ENCODE data around the gene PNCK.

Gene PNCK

DNA sequence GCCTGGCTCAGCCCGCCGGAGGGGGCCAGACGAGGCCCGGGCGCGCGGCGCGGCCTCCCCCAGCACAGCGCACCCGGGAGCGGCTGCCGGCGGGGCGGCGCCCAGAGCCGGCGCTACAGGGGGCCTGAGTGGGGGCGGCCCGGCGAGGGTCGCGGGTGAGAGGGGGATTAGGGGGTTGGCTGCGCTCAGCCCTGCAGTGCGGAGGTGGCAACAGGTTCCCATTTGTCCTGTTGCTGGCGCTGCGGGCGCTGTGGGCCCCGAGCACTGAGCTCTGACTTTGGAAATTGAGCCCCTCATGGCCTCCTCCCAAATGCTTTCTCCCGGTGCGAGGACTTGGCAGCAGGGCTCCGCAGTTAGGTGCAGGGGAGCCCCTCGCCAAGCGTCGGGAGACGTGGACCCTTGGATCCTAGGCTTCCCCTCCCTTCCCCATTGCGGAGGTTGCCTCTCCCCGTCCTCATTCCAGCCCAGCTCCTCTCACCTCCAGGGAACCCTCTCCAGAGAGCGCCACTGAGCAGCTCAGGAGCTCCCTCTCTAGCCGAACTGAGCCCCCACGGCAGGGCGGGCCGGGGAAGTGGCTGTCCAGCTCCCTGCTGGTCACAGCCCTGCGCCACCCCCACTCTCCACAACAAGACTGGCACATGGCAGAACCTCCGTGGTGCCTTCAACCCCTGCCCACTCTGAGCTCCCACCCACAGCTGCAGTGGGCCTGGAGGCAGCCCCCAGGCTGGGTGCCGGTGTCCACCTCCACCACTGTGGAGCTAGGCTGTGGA lies 29.1 kb downstream of the PNCK start:
- H3K27ac Mint-ChIP-seq, result no peak overlapping the region
- H3K4me1 Mint-ChIP-seq, result peaks cover 26% of the 10 kb centered on the region
- DNase-seq (no peak), ATAC-seq (no peak)
- H3K9me3 Mint-ChIP-seq, result no peaks in the 10 kb centered on the region
- H3K4me3 Mint-ChIP-seq, result no peak overlapping the region
- H3K27me3 Mint-ChIP-seq, result peaks cover 76% of the 10 kb centered on the region

DNA sequence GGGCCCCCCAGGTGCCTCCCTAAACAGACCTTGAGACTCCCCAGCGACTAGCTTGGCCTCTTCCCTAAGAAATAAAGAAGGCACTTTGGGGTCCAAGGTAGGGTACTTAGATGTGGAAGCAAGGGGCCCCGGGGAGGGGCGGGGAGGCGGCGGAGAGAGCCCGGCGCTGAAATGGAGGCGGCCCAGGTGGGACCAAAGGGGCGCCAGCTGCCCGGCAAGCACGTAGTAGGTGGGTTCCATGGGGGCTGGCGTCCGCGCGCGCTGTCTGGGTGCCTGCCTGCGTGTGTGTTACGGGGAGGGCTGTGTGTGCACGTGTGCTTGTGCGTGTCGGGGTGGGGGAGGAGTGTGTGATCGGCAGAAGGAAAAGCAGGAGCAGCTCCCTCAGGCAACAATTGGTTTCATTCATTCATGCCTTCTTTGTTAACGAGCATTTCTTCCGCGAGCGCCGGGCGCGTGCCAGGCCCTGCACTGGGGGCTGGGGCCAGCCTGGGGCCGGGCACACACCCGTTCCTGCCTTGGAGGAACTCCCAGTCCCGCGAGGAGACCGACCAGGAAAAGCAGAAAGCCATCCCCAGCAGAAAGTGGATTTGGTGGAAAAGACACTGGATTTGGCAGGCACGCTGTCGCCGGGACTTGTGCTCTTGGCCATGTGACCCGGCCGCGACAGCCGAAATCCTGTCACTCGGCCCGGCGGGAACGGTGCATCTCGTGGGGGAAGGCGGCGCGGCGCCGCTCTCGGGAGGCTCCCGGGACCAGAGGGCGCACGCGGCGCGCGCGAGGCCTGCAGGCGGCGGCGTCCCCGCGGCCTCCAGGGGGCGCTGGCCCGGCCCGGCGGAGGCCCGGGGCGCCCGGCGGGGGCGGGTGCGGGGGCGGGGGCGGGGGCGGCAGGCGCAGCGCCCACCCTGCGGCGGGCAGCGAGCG lies 29.9 kb downstream of the PNCK start:
- H3K4me3 Mint-ChIP-seq, result peak overlapping the region; percentile 26 to 76
- H3K27me3 Mint-ChIP-seq, result peaks cover 76% of the 10 kb centered on the region
- peaks cover 26% of the 10 kb centered on the region for H3K4me1 Mint-ChIP-seq
- H3K9me3 Mint-ChIP-seq, result no peaks in the 10 kb centered on the region
- ATAC-seq (no peak), DNase-seq (no peak)
- no peak overlapping the region for H3K27ac Mint-ChIP-seq

DNA sequence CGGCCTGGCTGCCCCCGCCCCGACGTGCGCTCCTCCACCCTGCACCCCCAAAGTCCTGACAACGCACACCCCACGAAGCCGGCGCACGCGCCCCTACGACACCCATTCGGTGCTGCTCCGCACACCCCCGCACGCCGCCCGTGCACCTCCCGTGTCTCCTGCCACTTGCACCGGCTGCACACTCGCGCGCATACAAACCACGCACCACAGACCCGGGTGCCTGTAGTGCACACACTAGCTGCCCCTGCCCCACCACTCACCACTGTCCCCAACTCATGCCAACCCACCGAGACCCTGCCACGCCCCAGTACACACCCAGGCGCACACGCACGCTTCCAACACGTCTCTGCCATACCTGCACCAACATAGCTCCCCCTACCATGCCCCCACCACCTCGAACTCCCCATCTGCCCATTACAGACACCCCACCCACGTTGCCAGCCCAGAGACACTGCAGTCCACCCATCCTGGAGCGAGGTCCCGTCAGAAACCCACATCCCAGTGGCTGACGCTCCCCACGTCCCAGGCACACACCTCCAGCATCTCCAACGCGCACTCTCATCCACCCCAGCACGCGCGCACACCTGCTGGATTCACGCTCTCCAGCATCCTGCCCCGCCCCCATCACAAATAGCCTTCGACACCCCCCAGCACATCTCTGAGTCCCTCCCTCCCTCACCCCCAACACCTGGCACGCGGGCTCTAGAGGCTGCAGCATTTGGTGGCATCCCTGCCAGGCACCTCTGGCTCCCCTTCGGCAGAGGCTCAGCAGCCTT lies 30.8 kb downstream of the PNCK start:
- Mint-ChIP-seq H3K4me3 (peak overlapping the region; percentile 71 to 76), H3K27ac (no peak overlapping the region), H3K4me1 (peaks cover 26% of the 10 kb centered on the region), H3K9me3 (no peaks in the 10 kb centered on the region), H3K27me3 (peaks cover 76% of the 10 kb centered on the region)
- ATAC-seq (no peak), DNase-seq (no peak)

DNA sequence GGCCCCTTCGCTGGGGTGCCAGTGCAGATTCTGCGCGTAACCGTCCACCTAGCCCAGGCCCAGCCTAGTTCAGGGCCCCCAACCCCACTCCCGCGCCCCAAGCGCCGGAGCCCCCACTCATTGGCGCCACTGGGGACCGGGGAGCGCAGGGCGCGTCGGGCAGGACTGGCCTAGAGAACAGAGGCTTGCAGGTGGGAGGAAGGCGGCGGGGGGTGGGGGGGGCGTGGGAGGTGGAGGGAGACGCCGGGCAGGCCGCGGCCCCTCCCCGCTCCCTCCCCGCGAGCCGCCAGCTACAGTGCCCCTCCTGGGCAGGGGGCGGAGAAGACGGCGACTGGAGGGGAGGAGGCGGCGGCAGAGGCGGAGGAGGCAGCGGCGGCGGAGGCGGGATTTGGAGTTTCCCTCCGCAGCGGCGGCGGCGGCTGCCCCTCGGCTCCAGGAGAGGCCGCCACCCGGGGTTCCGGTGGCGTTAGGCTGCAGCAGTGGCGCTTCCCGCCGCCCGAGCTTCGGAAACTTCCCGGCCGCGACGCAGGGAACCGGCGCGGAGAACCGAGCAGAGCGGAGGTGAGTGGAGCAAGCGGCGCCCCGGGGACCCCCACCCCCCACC lies 31.5 kb downstream of the PNCK start:
- DNase-seq (no peak), ATAC-seq (no peak)
- peaks cover 74% of the 10 kb centered on the region for H3K27me3 Mint-ChIP-seq
- H3K27ac Mint-ChIP-seq, result no peak overlapping the region
- peak overlapping the region in 1 of 2 donors; percentile 3 for H3K4me3 Mint-ChIP-seq
- H3K4me1 Mint-ChIP-seq, result peaks cover 26% of the 10 kb centered on the region
- no peaks in the 10 kb centered on the region for H3K9me3 Mint-ChIP-seq

DNA sequence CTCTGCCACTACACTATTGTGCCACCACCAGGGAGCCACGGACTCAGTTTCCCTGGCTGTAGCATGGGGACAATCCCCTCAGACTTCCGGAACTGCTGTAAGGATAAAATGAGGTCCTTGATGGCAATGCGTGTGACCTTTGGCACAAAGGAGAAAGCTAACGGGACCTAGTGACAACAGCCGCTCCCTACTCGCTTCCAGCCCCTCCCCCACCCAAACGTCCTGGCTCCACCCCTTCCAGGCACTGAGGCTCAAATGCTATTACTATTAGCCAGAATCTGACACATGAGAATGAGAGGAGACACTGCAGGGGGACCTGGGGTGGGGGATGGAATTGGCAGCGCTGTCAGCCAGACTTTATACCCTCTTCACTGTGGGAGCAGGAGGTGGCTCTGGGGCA lies 32.0 kb downstream of the PNCK start:
- Mint-ChIP-seq H3K4me3 (peak overlapping the region in 1 of 2 donors; percentile 3), H3K4me1 (peaks cover 26% of the 10 kb centered on the region), H3K9me3 (no peaks in the 10 kb centered on the region), H3K27me3 (peaks cover 74% of the 10 kb centered on the region), H3K27ac (no peak overlapping the region)
- DNase-seq (no peak), ATAC-seq (no peak)

DNA sequence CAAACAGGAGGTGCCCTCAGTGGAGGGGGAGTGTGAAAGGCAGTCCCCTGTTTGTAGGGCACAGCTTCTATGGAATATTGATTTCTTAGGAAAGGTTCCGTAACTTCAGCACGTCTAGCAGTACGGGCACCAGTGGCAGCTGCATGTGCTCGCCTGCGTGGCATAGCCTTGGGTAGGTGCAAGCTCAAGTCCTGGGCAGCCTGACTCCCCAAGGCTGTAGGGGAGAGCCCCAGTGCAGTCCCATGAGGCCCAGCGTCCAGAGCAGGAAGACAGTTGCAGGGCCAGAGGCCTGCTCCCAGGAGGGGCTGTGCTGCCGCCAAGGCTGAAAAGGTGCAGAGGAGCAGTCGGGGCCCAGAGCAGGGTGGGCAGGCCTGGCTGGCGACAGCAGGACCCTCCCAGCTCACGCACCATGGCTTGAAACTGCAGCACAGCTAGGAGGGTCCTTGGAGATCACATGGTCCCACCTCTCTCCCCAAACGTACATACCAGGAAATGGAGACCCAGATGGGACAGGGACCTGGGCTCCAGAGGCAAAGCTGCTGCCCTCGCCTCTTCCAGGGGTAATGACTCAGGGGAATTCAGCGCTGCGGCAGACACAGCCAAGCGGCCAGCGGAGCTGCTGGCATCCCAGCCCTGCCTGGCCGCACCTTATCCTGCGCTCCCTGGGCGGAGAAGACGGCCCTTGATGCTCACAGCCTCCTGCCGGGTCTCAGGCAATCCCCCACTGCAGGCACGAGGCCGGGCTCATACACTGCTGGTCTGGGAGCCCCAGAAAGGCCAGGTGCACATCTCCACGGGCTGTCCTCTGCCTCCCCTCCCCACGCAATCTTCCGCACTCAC lies 32.7 kb downstream of the PNCK start:
- no peak overlapping the region for H3K27ac Mint-ChIP-seq
- ATAC-seq (no peak), DNase-seq (no peak)
- H3K4me1 Mint-ChIP-seq, result peaks cover 26% of the 10 kb centered on the region
- peaks cover 67% of the 10 kb centered on the region for H3K27me3 Mint-ChIP-seq
- H3K4me3 Mint-ChIP-seq, result no peak overlapping the region
- no peaks in the 10 kb centered on the region for H3K9me3 Mint-ChIP-seq

DNA sequence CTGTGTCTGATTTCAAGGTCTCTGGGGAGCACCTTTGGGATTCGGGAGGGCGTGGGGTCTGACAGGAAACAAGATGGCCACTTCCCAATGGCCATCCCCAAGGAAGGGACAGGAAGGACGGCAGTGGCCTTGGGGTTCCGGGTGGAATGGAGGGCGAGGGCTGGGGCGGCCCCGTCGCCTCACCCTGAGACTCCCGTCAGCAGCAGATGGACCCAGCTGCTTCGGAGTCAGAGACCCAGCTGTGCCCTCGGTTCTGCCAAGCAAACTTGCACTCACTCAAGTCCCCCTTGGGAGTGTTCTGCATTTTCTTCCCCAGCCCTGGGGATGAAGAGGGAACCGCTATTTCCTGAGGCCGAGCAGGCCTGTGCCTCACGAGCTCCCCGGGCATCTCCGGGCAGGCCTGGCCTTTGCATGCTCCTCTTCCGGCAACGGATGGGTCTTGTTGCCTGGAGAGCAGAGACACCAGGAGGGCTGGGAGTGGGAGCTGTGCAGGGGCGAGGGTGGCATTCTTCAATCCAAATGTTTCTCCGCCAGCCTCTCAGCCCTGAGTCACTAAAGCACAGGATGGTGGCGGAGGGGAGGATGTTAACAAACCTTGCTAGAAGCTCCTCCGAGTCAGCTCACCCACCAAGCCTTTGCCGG lies 33.4 kb downstream of the PNCK start:
- Mint-ChIP-seq H3K4me3 (no peak overlapping the region), H3K9me3 (no peaks in the 10 kb centered on the region), H3K27ac (no peak overlapping the region), H3K4me1 (peaks cover 26% of the 10 kb centered on the region), H3K27me3 (peaks cover 62% of the 10 kb centered on the region)
- no peak for ATAC-seq
- DNase-seq, result no peak

DNA sequence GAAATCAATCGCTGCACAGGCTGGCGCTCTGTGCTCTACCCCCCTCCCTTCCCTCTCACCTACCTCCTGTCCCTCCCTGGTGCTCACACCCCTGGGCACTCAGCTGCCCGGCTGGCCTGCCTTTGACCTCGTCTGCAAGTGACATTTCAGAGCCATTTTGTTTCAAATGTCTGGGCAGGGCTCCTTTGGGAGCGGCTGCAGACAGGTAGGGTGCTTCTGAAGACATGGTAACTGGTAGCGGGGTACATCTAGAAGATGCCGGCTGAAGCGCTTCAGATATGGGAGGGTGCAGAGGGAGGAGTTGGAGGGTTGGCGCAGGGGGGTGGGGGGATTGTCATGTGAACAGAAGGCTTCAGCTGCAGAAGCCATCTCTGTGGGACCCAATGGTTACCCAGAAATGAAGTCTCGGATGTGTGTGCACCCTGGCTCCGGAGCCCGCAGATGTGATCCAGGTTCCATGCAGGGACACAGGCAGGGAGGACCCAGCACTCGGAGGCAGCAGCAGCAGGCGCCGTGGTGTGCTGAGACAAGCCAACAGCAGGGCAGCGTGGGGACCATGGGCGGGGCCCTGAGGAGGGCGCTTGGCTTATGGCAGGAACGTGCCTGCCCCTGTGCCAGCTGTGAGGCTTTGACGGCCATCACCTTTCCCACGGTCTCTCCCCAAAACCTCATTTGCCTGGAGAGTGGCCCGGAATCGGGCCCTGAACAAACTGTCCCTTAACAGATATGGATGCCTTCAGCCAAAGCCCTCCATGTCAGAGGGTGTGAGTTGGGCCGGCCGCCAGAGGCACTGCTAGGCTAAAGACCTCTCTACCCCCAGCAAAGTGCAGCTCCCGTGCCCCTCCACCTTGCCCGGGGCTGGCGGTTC lies 34.2 kb downstream of the PNCK start:
- no peak for DNase-seq
- no peak for ATAC-seq
- no peak overlapping the region for H3K27ac Mint-ChIP-seq
- no peak overlapping the region for H3K4me3 Mint-ChIP-seq
- H3K9me3 Mint-ChIP-seq, result no peaks in the 10 kb centered on the region
- H3K27me3 Mint-ChIP-seq, result peaks cover 62% of the 10 kb centered on the region
- H3K4me1 Mint-ChIP-seq, result peaks cover 20% of the 10 kb centered on the region

DNA sequence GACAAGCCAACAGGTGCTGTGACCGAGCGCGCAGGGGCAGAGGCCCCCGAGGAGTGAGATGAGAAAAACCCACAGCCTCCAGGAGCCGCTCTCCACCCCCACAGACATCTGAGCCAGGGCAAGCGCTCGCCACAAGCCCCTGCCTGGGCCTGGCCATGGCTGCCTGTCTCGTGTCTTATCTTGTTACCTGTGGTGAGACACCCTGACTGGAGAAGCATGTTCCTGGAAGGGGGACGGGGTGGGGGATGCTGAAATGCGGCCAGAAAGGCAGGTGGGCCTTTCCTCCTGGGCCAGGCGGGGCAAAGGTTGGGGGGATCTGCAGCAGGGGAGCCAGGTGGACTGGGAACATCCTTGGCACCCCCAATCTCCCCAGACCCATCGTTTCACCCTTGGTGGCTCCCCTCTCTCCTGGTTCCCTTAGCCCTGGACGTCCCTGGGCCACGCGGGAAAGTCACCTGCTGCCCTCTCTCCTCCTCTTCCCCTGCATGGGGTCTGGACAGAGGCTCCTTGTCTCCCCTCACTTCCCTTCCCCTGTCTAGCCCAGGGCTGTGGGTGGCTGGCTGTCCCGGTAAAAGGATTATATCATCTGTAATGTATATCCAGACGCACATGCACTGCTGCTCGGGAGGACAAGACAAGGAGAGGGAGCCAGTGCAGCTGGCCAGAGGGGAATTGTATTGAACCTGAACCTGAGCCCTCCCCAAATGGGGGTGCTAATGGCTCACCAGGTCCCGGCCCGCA lies 35.0 kb downstream of the PNCK start:
- Mint-ChIP-seq H3K4me3 (no peak overlapping the region), H3K27me3 (peaks cover 60% of the 10 kb centered on the region), H3K9me3 (no peaks in the 10 kb centered on the region), H3K27ac (peak overlapping the region in 1 of 2 donors; percentile 68), H3K4me1 (peaks cover 18% of the 10 kb centered on the region)
- no peak for ATAC-seq
- no peak for DNase-seq

DNA sequence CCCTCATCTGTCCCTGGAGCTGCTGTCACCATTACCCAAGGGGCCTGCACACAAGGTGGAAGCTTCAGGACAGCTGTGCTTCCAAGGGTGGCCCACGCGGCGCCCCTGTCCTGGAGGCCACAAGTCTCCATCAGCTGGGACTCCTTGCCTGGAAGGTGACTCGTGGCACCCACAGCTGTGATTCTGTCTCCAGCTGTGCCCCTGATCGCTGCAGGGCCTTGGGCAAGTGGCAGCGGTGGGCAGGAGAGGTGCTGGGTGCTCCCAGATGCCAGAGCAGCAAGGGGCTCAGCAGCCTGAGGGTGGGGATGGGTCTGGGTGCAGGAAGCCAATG lies 35.6 kb downstream of the PNCK start:
- H3K4me3 Mint-ChIP-seq, result no peak overlapping the region
- ATAC-seq, result no peak
- no peak for DNase-seq
- peaks cover 12% of the 10 kb centered on the region for H3K4me1 Mint-ChIP-seq
- no peaks in the 10 kb centered on the region for H3K9me3 Mint-ChIP-seq
- peaks cover 55% of the 10 kb centered on the region for H3K27me3 Mint-ChIP-seq
- H3K27ac Mint-ChIP-seq, result no peak overlapping the region

DNA sequence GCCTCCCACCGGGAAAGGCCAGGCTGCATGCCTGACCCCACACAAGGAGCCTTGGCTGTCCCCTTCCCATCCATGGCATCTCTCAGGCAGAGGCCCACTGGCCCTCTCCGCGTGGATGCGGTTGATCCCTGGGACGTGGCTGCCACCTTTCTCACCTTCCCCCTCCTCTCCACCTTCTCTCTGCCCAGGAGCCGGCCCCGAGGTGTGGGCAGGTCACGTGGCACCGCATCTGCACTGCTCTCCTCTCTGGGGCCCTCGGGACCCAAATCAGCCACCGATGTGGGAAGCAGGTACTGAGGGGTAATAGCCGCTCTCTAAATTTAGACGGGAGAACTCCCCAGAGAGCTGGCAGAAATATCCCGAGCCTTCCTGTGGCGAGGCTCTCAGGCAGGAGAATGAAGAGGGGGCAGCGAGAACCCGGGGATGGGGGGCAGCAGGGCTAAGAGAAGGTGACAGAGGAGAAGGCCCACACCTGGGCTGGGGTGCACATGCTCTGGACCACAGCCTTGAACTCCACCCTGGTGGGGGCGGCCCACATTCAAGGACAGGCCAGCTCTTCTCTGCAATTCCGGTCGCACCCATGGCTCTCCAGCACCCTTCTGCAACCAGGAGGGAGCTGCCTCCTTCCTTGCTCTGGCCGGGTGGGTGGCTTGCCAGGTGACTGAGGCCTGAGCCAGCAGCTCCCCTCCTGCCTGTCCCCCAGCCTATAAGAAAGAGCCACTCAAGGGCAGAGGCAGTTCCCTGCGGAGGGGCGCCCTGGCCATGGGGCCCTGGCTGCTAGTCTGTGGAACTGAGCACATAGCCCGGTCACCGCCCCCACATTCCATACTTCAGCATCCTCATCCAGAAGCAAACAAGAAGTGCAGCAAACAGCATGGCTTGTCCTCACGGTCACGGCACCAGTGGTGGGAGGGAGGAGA lies 36.2 kb downstream of the PNCK start:
- Mint-ChIP-seq H3K27ac (no peak overlapping the region), H3K4me1 (peaks cover 6% of the 10 kb centered on the region), H3K27me3 (peaks cover 48% of the 10 kb centered on the region), H3K9me3 (no peaks in the 10 kb centered on the region), H3K4me3 (no peak overlapping the region)
- DNase-seq (no peak), ATAC-seq (no peak)

DNA sequence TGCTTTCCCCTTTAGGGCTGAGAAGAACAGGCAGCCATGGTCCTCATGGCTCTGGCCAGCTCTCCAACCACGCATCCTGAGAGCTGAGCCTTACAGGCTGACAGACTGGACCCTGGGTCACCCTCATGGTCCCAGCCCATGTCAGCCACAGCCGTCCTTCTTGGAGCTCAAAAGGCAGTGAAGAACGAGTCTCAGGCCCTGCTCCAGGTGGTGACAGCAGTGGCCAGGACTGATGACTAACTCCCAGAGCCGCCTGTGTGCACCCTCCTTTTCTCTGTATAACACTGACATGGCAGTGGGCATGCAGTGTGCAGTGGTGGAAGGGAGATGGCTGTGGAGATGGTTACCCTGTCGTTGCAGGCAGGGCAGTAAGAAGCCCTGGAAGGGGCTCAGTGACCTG lies 36.9 kb downstream of the PNCK start:
- Mint-ChIP-seq H3K27ac (no peak overlapping the region), H3K4me1 (peaks cover 6% of the 10 kb centered on the region), H3K27me3 (peaks cover 44% of the 10 kb centered on the region), H3K4me3 (no peak overlapping the region), H3K9me3 (no peaks in the 10 kb centered on the region)
- no peak for DNase-seq
- no peak for ATAC-seq

Data from stimulated activated naive CD8-positive, alpha-beta T cell treated with anti-CD3 and anti-CD28 coated beads, Interleukin-15, amount 100 ng/mL, for 72 hours (primary cell).